Stimulated activated naive CD4-positive, alpha-beta T cell (primary cell): Measurements from ENCODE around the gene MAP4K2.

Source experiments
- DNase-seq, 6 experiments: peaks; one replicate each; lab custom pipeline; 2025; lab: John Stamatoyannopoulos, UW

MAP4K2 gene

GRCh38 chr11:64768300-64768694 lies 34.7 kb downstream of the MAP4K2 start:
- no peak for DNase-seq

GRCh38 chr11:64767344-64768299 lies 35.4 kb downstream of the MAP4K2 start:
- DNase-seq: peak; percentile 57 to 87 (median 79)

- DNase-seq: no peak
Observed at GRCh38 chr11:64766881-64767280, 36.1 kb downstream of the MAP4K2 start.

GRCh38 chr11:64765851-64766665 lies 37.0 kb downstream of the MAP4K2 start:
- peak in 1 of 6 experiments; percentile 36 for DNase-seq

GRCh38 chr11:64765291-64765850 lies 37.6 kb downstream of the MAP4K2 start:
- peak in 2 of 6 experiments; percentile 27 to 34 for DNase-seq

GRCh38 chr11:64764753-64765152 lies 38.3 kb downstream of the MAP4K2 start:
- DNase-seq: peak in 2 of 6 experiments; percentile 29 to 43

- DNase-seq: peak; percentile 51 to 84 (median 70)
Observed at GRCh38 chr11:64764040-64764611, 38.9 kb downstream of the MAP4K2 start.

GRCh38 chr11:64763526-64764039 lies 39.4 kb downstream of the MAP4K2 start:
- DNase-seq: peak in 2 of 6 experiments; percentile 51 to 62

- peak in 4 of 6 experiments; percentile 31 to 63 (median 42) for DNase-seq
Observed at GRCh38 chr11:64762674-64763525, 40.1 kb downstream of the MAP4K2 start.

GRCh38 chr11:64762277-64762673 lies 40.7 kb downstream of the MAP4K2 start:
- peak in 3 of 6 experiments; percentile 27 to 42 (median 27) for DNase-seq

- peak in 2 of 6 experiments; percentile 47 to 48 for DNase-seq
Observed at GRCh38 chr11:64760759-64761420, 42.1 kb downstream of the MAP4K2 start.

GRCh38 chr11:64759722-64760719 lies 43.0 kb downstream of the MAP4K2 start, which contains the start of gene PYGM:
PYGM (minus strand) TSS chr11:64759974; CDS start chr11:64759898, 76 bp downstream.
- DNase-seq: peak in 1 of 6 experiments; percentile 37

- no peak for DNase-seq
Observed at GRCh38 chr11:64759131-64759721, 43.8 kb downstream of the MAP4K2 start.

- no peak for DNase-seq
Observed at GRCh38 chr11:64758330-64759079, 44.5 kb downstream of the MAP4K2 start.

GRCh38 chr11:64757549-64758329 lies 45.3 kb downstream of the MAP4K2 start:
- DNase-seq: no peak

- no peak for DNase-seq
Observed at GRCh38 chr11:64755681-64756361, 47.2 kb downstream of the MAP4K2 start.
